Measurements from ENCODE around the gene PRKACB. TPM values are rescaled to one million over a fixed set of nuclear protein-coding genes. Genes with fewer than 3 reads are reported as not detected.

The PRKACB gene
- total and polyA plus RNA-seq, 2 experiments from 2014 or later = 14.6 to 28.0 TPM

GRCh38 chr1:84110629-84111028, 33.4 kb upstream of the PRKACB start:
- H3K4me3 Mint-ChIP-seq = no peak overlapping the region
- H3K36me3 Mint-ChIP-seq (ENCODE audit: low read depth) = peaks cover 18% of the 10 kb centered on the region

More at GRCh38 chr1:84110629-84111028, 33.4 kb upstream of the PRKACB start:
- Mint-ChIP-seq H3K27ac (no peak overlapping the region), H3K27me3 (ENCODE audit: insufficient read depth, low read depth, poor library complexity) (no peaks in the 10 kb centered on the region), H3K4me1 (no peaks in the 10 kb centered on the region), H3K9me3 (peaks cover 10% of the 10 kb centered on the region; the same call in 2 of the 3 replicates)
- no peak for DNase-seq (ENCODE audit: low spot score)
- H3K27me3 ChIP-seq (ENCODE audit: insufficient read depth) = no peaks in the 10 kb centered on the region
- no peak overlapping the region for H3K4me2 ChIP-seq
- no peaks in the 10 kb centered on the region for H3K4me1 ChIP-seq (ENCODE audit: insufficient read depth)
- no peak overlapping the region for H2AFZ ChIP-seq
- TF ChIP-seq POLR2AphosphoS5 (IDR thresholded peaks at IDR 0.05; ENCODE audit: low read depth) = no peak
- no peak for TF ChIP-seq EZH2 (IDR thresholded peaks at IDR 0.05; ENCODE audit: low read depth, unreplicated experiment)
- no peak for TF ChIP-seq JUNB (IDR thresholded peaks at IDR 0.05; ENCODE audit: unreplicated experiment)
- no peak for TF ChIP-seq STAT1 (IDR thresholded peaks at IDR 0.05; ENCODE audit: unreplicated experiment)
- TF ChIP-seq NANOG (IDR thresholded peaks at IDR 0.05; ENCODE audit: borderline replicate concordance) = no peak
- TF ChIP-seq CTCF (conservative IDR thresholded peaks at IDR 0.05; ENCODE audit: low read depth in 2 of 2) = no peak
- TF ChIP-seq ETS1 (IDR thresholded peaks at IDR 0.05) = no peak
- TF ChIP-seq REST (IDR thresholded peaks at IDR 0.05; ENCODE audit: unreplicated experiment) = no peak
- TF ChIP-seq EZH2phosphoT487 (IDR thresholded peaks at IDR 0.05; ENCODE audit: unreplicated experiment) = no peak
- no peak for TF ChIP-seq ZNF114 (CRISPR knock-in tag; IDR thresholded peaks at IDR 0.05)
- no peak for TF ChIP-seq CREB1 (CRISPR knock-in tag; IDR thresholded peaks at IDR 0.05; ENCODE audit: low read depth)
- TF ChIP-seq ZNF462 (CRISPR knock-in tag; IDR thresholded peaks at IDR 0.05) = no peak
- no peak for TF ChIP-seq ZNF331 (CRISPR knock-in tag; IDR thresholded peaks at IDR 0.05; ENCODE audit: low read depth)
- H4K20me1 ChIP-seq (replicated peaks; ENCODE audit: insufficient read depth) = no peaks in the 10 kb centered on the region
- H3K4me3 ChIP-seq = no peak overlapping the region
- H3K27ac ChIP-seq (ENCODE audit: low read depth) = no peak overlapping the region
- no peaks in the 10 kb centered on the region for H3K79me2 ChIP-seq (replicated peaks; ENCODE audit: insufficient read depth)
- H3F3A ChIP-seq (replicated peaks; ENCODE audit: low read depth) = no peaks in the 10 kb centered on the region
- ATAC-seq = no peak
- H3K36me3 ChIP-seq (ENCODE audit: insufficient read depth) = peaks cover 6% of the 10 kb centered on the region; the same call in 1 of the 2 replicates
- no peaks in the 10 kb centered on the region for H3K9me2 ChIP-seq (ENCODE audit: insufficient read depth)

Data from GM23338 (cell line).